K562 (cell line): Measurements from ENCODE around the gene SKAP2. TPM values are rescaled to one million over a fixed set of nuclear protein-coding genes. Genes with fewer than 3 reads are reported as not detected.

Experiments
- ATAC-seq: fragments of 200-7000 bp; cut with Tn5 transposase; 3 replicates; pipeline ENCODE4 v1.9.1; 2020; ENCODE audit warnings: moderate library complexity
- BruUV-seq: library from RNA; stranded (reverse); fragments of 400-500 nt; replicated peaks from 2 replicates; lab custom pipeline; 2021; lab: Mats Ljungman, UMichigan
- CTCF ChIA-PET: fragments of 300-600 bp; formaldehyde crosslinking; extraction: SDS; loops from one replicate; lab custom pipeline; 2021; ENCODE audit warnings: low intra/inter-chr PET ratio; lab: Yijun Ruan, JAX
- POLR2A ChIA-PET: fragments of 300-600, 350-650 bp; sonication (Branson Sonifier 250); formaldehyde crosslinking; extraction: SDS; loops from one replicate; lab custom pipeline; 2021; ENCODE audit warnings: antibody characterized with exemption, inconsistent platforms; lab: Yijun Ruan, JAX
- DNase-seq, 4 experiments: peaks; one replicate each; pipeline versions ENCODE4 v3.0.0 to v3.0.0-alpha.2; 2011 to 2018; ENCODE audit warnings: low spot score in 3 of 4, mixed read lengths in 3 of 4; ENCODE audit errors: extremely low read depth in 1 of 4
- FAIRE-seq: peaks from 2 replicates; lab custom pipeline; 2011; peaks lifted over from hg19 to GRCh38; lab: Jason Lieb, UNC
- H2AFZ ChIP-seq: 2 replicates; pipeline ENCODE4 v1.6.0; 2011; ENCODE audit warnings: low read depth, low read length, control low read depth, inconsistent platforms
- H3K27ac ChIP-seq: fragments of 200-600 bp; 3 replicates; pipeline ENCODE4 v1.8.0; 2011; ENCODE audit warnings: low read depth, mild to moderate bottlenecking, control low read depth, inconsistent platforms, low read length, moderate library complexity, mixed read lengths; ENCODE audit errors: extremely low read depth
- H3K27me3 ChIP-seq, 2 experiments: fragments of 300-600 bp in 1 of 2; 2 replicates in 1 of 2; 3 replicates in 1 of 2; pipeline versions ENCODE4 v1.6.0 to v1.8.0; 2011; ENCODE audit warnings: inconsistent platforms in 2 of 2, low read length in 2 of 2, mild to moderate bottlenecking in 1 of 2, mixed read lengths in 1 of 2, moderate library complexity in 1 of 2; ENCODE audit not compliant: control insufficient read depth in 2 of 2, insufficient read depth in 2 of 2
- H3K36me3 ChIP-seq: fragments of 300-600 bp; 3 replicates; pipeline ENCODE4 v1.8.0; 2011; ENCODE audit warnings: mild to moderate bottlenecking, low read length, inconsistent platforms; ENCODE audit not compliant: control insufficient read depth, insufficient read depth
- H3K4me1 ChIP-seq, 2 experiments: fragments of 200-600 bp in 1 of 2; replicated peaks in 1 of 2; 2 replicates in 1 of 2; 3 replicates in 1 of 2; pipeline versions ENCODE4 v1.5.1 to v1.8.0; 2011; ENCODE audit warnings: inconsistent platforms in 2 of 2, low read length in 2 of 2, mild to moderate bottlenecking in 1 of 2, mixed read lengths in 1 of 2, moderate library complexity in 1 of 2; ENCODE audit not compliant: control insufficient read depth in 2 of 2, insufficient read depth in 2 of 2
- H3K4me2 ChIP-seq: 2 replicates; pipeline ENCODE4 v1.6.1; 2011; ENCODE audit warnings: low read length, control low read depth, inconsistent platforms, mixed read lengths; ENCODE audit not compliant: insufficient read depth
- H3K4me3 ChIP-seq: fragments of 200-600 bp; sonication (generic), shearing (Covaris generic); 2 replicates; pipeline ENCODE4 v1.5.1; 2016; ENCODE audit warnings: control low read depth, inconsistent platforms
- H3K79me2 ChIP-seq: fragments of 200-600 bp; 3 replicates; pipeline ENCODE4 v1.8.0; 2011; ENCODE audit warnings: low read length, inconsistent platforms; ENCODE audit not compliant: control insufficient read depth, insufficient read depth
- H3K9ac ChIP-seq, 2 experiments: 2 replicates each; pipeline versions ENCODE4 v1.6.0 to v1.6.1; 2011; ENCODE audit warnings: low read depth in 2 of 2, low read length in 2 of 2, control low read depth in 1 of 2, inconsistent platforms in 1 of 2, mild to moderate bottlenecking in 1 of 2, mixed read lengths in 1 of 2; ENCODE audit not compliant: insufficient read depth in 1 of 2
- H3K9me1 ChIP-seq: one replicate; pipeline ENCODE4 v1.6.0; 2011; ENCODE audit warnings: inconsistent platforms, mild to moderate bottlenecking, low read length, moderate library complexity; ENCODE audit not compliant: control insufficient read depth, insufficient read depth
- H3K9me3 ChIP-seq: replicated peaks from 2 replicates; pipeline ENCODE4 v1.5.1; 2011; ENCODE audit warnings: low read depth, low read length, inconsistent platforms; ENCODE audit not compliant: control insufficient read depth, insufficient read depth
- H4K20me1 ChIP-seq: replicated peaks from 2 replicates; pipeline ENCODE4 v1.6.1; 2011; ENCODE audit warnings: low read length, inconsistent platforms, mixed read lengths; ENCODE audit not compliant: control insufficient read depth, insufficient read depth
- BACH1 ChIP-seq: fragments of 200-800 bp; sonication (Bioruptor generic); IDR thresholded peaks from 2 replicates; pipeline ENCODE4 v1.6.1; 2016; ENCODE audit warnings: missing genetic modification characterization, missing compliant biosample characterization
- BRD9 ChIP-seq: fragments of 450-650 bp; IDR thresholded peaks from 2 replicates; pipeline ENCODE4 v1.6.1; 2018; ENCODE audit warnings: low read depth; ENCODE audit not compliant: partially characterized antibody
- CBFA2T3 ChIP-seq: fragments of 450-650 bp; IDR thresholded peaks from 2 replicates; pipeline ENCODE4 v1.6.1; 2017
- CC2D1A ChIP-seq: fragments of 450-650 bp; IDR thresholded peaks from 2 replicates; pipeline ENCODE4 v1.6.1; 2017; ENCODE audit warnings: mild to moderate bottlenecking
- CSDE1 ChIP-seq, 2 experiments: fragments of 450-650 bp; IDR thresholded peaks; 2 replicates each; pipeline ENCODE4 v1.6.1; 2016; ENCODE audit warnings: mild to moderate bottlenecking in 1 of 2
- EP300 ChIP-seq: IDR thresholded peaks from 2 replicates; pipeline ENCODE4 v1.6.1; 2012; ENCODE audit warnings: low read length, improper control_type of control experiment
- GTF2E2 ChIP-seq: fragments of 200-800 bp; sonication (Bioruptor generic); IDR thresholded peaks from 2 replicates; pipeline ENCODE4 v1.6.1; 2016; ENCODE audit warnings: missing genetic modification characterization, missing compliant biosample characterization
- L3MBTL2 ChIP-seq: fragments of 450-650 bp; IDR thresholded peaks from 2 replicates; pipeline ENCODE4 v1.6.1; 2016; ENCODE audit warnings: mild to moderate bottlenecking, moderate library complexity
- NEUROD1 ChIP-seq: fragments of 150-350 bp; IDR thresholded peaks from 2 replicates; pipeline ENCODE4 v1.6.1; 2014; ENCODE audit warnings: borderline replicate concordance, low read length, low read depth; ENCODE audit not compliant: partially characterized antibody
- NFATC3 ChIP-seq: fragments of 450-650 bp; IDR thresholded peaks from 2 replicates; pipeline ENCODE4 v1.6.1; 2017; ENCODE audit warnings: mild to moderate bottlenecking
- POLR2H ChIP-seq: IDR thresholded peaks from 2 replicates; pipeline ENCODE4 v1.6.1; 2016; ENCODE audit warnings: missing genetic modification characterization, low read depth, mild to moderate bottlenecking, control low read depth, missing compliant biosample characterization, moderate library complexity
- POU5F1 ChIP-seq: fragments of 150-350 bp; IDR thresholded peaks from 2 replicates; pipeline ENCODE4 v1.6.1; 2014; ENCODE audit warnings: borderline replicate concordance, low read length, low read depth, mild to moderate bottlenecking; ENCODE audit not compliant: partially characterized antibody
- PYGO2 ChIP-seq: fragments of 450-650 bp; IDR thresholded peaks from 2 replicates; pipeline ENCODE4 v1.6.1; 2016; ENCODE audit warnings: mild to moderate bottlenecking, missing genetic modification characterization, moderate library complexity, missing compliant biosample characterization
- TRIM28 ChIP-seq: fragments of 450-650 bp; IDR thresholded peaks from 2 replicates; pipeline ENCODE4 v1.6.1; 2017
- WGBS: fragments of 100-300 bp; shearing (Covaris generic); methylation state at CpG from one replicate; pipeline ENCODE4 v1.1.6; 2016; ENCODE audit warnings: low coverage, mixed read lengths; ENCODE audit not compliant: insufficient coverage; ENCODE audit errors: missing lambda C conversion rate; 5-methylcytosine and 5-hydroxymethylcytosine counted together
- in situ Hi-C: fragments of 300-500 bp; cut with MboI; formaldehyde crosslinking; loops from 4 replicates; pipeline ENCODE4 v1.15.0; 2018; ENCODE audit warnings: inconsistent platforms, mixed read lengths
- intact Hi-C: fragments of 100-400 bp; cut with micrococcal nuclease; formaldehyde crosslinking; loops from 2 replicates; pipeline ENCODE4 v1.14.2; 2022
- polyA plus RNA-seq, 8 experiments: library from polyadenylated mRNA; depleted of rRNA in 4 of 8; stranded (reverse) in 5 of 8; unstranded in 3 of 8; fragments of >200 nt; fragmentation: Nextera tagmentation in 2 of 8; fragmentation: Illumina TruSeq in 1 of 8; extraction: Ambion mirVana in 2 of 8; extraction: Trizol in 1 of 8; gene quantifications; 2 replicates each; pipeline versions ENCODE4 v1.2.1 to v1.2.3, GENCODE V29; 2011 to 2014; ENCODE audit warnings: inconsistent platforms in 1 of 8, missing spikeins in 1 of 8
- total RNA-seq, 7 experiments: library from RNA; depleted of rRNA in 6 of 7; stranded (reverse); fragments of >200 nt in 6 of 7; fragmentation: Illumina TruSeq in 2 of 7; extraction: Trizol in 2 of 7; gene quantifications; 2 replicates each; pipeline versions ENCODE4 v1.2.1 to v1.2.3, GENCODE V29; 2011 to 2021; ENCODE audit warnings: low replicate concordance in 1 of 7
- TF ChIP-seq, protein P1 (sequence below), 3 experiments: fragments of 200-800 bp in 1 of 3; fragments of 250-450 bp in 1 of 3; fragments of 450-650 bp in 1 of 3; sonication (Bioruptor Pico) in 1 of 3; sonication (Bioruptor generic) in 1 of 3; formaldehyde crosslinking in 1 of 3; IDR thresholded peaks; 2 replicates each; pipeline versions ENCODE4 v1.6.1 to v1.8.0; 2016 to 2022; ENCODE audit warnings: mild to moderate bottlenecking in 2 of 3, missing genetic modification characterization in 2 of 3, missing compliant biosample characterization in 1 of 3, moderate library complexity in 1 of 3
- TF ChIP-seq, protein P2 (sequence below): IDR thresholded peaks from 2 replicates; pipeline ENCODE4 v1.6.1; 2014; ENCODE audit warnings: antibody characterized with exemption
- TF ChIP-seq, protein P3 (sequence below), 2 experiments: fragments of 450-650 bp; IDR thresholded peaks; 2 replicates each; pipeline ENCODE4 v1.6.1; 2016

SKAP2 gene
- total and polyA plus RNA-seq, 9 of the 15 experiments (the other 6 are each of a cell fraction or from before 2014, with no cell fraction given), result 4.2 to 11.7 (median 8.3) TPM

DNA sequence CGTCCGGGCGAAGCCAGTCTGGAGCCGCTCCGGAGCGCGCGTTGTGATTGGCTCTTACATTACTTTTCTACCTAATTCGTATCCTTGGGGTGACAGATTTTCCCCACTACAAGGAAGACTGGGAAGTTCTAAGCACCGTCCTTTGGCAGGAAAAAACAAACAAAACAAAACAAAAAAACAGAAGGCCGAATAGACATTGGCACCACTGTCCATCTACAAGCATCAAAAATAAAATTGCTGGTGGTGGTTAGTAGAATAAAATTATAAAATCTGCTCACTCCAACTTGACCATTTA is 651 bp upstream of the SKAP2 start:
- no peaks in the 10 kb centered on the region for H3K9me1 ChIP-seq
- peak overlapping the region; percentile 92 for H3K4me2 ChIP-seq
- H2AFZ ChIP-seq, result peak overlapping the region; percentile 98
- peak; percentile 59 for ATAC-seq
- H3K27me3 ChIP-seq, result no peaks in the 10 kb centered on the region; a peak in 1 of 5 replicates
- TSS peak; percentile 99 for BruUV-seq
- no peaks in the 10 kb centered on the region for H3K9me3 ChIP-seq
- H3K9ac ChIP-seq, result peak overlapping the region; percentile 5 to 78; a peak in 2 of 4 replicates
- H3K27ac ChIP-seq, result peak overlapping the region; percentile 84
- intact Hi-C loops (no loop called here), in situ Hi-C loops (no loop called here)
- H4K20me1 ChIP-seq, result no peaks in the 10 kb centered on the region
- peaks cover 0 to 7% of the 10 kb centered on the region in 2 experiments; a peak in 1 of 5 replicates for H3K4me1 ChIP-seq
- peak overlapping the region; percentile 85 for H3K4me3 ChIP-seq
- ChIA-PET CTCF (no interaction called here), POLR2A (interaction anchor here (0.6 kb wide), 1 partner anchor 10 kb away, joined by 3 read pairs; no protein-coding TSS in a partner anchor)
- no peaks in the 10 kb centered on the region for H3K36me3 ChIP-seq
- DNase-seq, result peak in 3 of 4 experiments; percentile 66 to 71 (median 68)
- no peaks in the 10 kb centered on the region for H3K79me2 ChIP-seq
- no peak for FAIRE-seq
- 3% methylated on average over 11 of the region's 11 CpGs for WGBS
- no peak for TF ChIP-seq NEUROD1
- no peak for TF ChIP-seq CBFA2T3
- TF ChIP-seq, protein P1, sequence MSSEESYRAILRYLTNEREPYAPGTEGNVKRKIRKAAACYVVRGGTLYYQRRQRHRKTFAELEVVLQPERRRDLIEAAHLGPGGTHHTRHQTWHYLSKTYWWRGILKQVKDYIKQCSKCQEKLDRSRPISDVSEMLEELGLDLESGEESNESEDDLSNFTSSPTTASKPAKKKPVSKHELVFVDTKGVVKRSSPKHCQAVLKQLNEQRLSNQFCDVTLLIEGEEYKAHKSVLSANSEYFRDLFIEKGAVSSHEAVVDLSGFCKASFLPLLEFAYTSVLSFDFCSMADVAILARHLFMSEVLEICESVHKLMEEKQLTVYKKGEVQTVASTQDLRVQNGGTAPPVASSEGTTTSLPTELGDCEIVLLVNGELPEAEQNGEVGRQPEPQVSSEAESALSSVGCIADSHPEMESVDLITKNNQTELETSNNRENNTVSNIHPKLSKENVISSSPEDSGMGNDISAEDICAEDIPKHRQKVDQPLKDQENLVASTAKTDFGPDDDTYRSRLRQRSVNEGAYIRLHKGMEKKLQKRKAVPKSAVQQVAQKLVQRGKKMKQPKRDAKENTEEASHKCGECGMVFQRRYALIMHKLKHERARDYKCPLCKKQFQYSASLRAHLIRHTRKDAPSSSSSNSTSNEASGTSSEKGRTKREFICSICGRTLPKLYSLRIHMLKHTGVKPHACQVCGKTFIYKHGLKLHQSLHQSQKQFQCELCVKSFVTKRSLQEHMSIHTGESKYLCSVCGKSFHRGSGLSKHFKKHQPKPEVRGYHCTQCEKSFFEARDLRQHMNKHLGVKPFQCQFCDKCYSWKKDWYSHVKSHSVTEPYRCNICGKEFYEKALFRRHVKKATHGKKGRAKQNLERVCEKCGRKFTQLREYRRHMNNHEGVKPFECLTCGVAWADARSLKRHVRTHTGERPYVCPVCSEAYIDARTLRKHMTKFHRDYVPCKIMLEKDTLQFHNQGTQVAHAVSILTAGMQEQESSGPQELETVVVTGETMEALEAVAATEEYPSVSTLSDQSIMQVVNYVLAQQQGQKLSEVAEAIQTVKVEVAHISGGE (CRISPR knock-in tag; IDR thresholded peaks at IDR 0.05), result peak in 1 of 3 experiments; percentile 69; a peak in 2 of 6 replicates
- no peak for TF ChIP-seq EP300
- TF ChIP-seq GTF2E2, result 0 out of 2 replicates have a peak, but pooled peaks have one; percentile 8
- TF ChIP-seq BRD9, result peak; percentile 9
- TF ChIP-seq BACH1, result peak; percentile 56; the same call in 1 of the 2 replicates
- 0 out of 2 replicates have a peak, but pooled peaks have one; percentile 65 for TF ChIP-seq NFATC3
- peak; percentile 67; the same call in 1 of the 2 replicates for TF ChIP-seq POLR2H (tag)
- TF ChIP-seq, protein P2, sequence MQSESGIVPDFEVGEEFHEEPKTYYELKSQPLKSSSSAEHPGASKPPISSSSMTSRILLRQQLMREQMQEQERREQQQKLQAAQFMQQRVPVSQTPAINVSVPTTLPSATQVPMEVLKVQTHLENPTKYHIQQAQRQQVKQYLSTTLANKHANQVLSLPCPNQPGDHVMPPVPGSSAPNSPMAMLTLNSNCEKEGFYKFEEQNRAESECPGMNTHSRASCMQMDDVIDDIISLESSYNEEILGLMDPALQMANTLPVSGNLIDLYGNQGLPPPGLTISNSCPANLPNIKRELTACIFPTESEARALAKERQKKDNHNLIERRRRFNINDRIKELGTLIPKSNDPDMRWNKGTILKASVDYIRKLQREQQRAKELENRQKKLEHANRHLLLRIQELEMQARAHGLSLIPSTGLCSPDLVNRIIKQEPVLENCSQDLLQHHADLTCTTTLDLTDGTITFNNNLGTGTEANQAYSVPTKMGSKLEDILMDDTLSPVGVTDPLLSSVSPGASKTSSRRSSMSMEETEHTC, result no peak
- 0 out of 2 replicates have a peak, but pooled peaks have one; percentile 34 for TF ChIP-seq TRIM28
- TF ChIP-seq L3MBTL2, result peak; percentile 24; the same call in 1 of the 2 replicates
- TF ChIP-seq, protein P3, sequence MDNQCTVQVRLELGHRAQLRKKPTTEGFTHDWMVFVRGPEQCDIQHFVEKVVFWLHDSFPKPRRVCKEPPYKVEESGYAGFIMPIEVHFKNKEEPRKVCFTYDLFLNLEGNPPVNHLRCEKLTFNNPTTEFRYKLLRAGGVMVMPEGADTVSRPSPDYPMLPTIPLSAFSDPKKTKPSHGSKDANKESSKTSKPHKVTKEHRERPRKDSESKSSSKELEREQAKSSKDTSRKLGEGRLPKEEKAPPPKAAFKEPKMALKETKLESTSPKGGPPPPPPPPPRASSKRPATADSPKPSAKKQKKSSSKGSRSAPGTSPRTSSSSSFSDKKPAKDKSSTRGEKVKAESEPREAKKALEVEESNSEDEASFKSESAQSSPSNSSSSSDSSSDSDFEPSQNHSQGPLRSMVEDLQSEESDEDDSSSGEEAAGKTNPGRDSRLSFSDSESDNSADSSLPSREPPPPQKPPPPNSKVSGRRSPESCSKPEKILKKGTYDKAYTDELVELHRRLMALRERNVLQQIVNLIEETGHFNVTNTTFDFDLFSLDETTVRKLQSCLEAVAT (IDR thresholded peaks at IDR 0.05), result peak in 1 of 2 experiments; percentile 8; a peak in 1 of 4 replicates
- no peak for TF ChIP-seq CSDE1 (IDR thresholded peaks at IDR 0.05)
- no peak for TF ChIP-seq POU5F1
- TF ChIP-seq CC2D1A, result 0 out of 2 replicates have a peak, but pooled peaks have one; percentile 18
- TF ChIP-seq PYGO2 (tag), result no peak
